NOMO-1 (cell line): ENCODE results near the gene TRPV4.
A peak's percentile ranks its signal among the peaks of the same experiment; 100 is the strongest.
"Not testable (repeated sequence)": the region's sequence is repeated elsewhere in the genome, so short reads cannot be mapped to it uniquely, and the experiment has no call there.

Source experiments
- DNase-seq, 2 experiments: peaks; one replicate each; lab custom pipeline; 2025; ENCODE audit not compliant: unreplicated experiment in 2 of 2; lab: John Stamatoyannopoulos, UW

TRPV4 gene

DNA sequence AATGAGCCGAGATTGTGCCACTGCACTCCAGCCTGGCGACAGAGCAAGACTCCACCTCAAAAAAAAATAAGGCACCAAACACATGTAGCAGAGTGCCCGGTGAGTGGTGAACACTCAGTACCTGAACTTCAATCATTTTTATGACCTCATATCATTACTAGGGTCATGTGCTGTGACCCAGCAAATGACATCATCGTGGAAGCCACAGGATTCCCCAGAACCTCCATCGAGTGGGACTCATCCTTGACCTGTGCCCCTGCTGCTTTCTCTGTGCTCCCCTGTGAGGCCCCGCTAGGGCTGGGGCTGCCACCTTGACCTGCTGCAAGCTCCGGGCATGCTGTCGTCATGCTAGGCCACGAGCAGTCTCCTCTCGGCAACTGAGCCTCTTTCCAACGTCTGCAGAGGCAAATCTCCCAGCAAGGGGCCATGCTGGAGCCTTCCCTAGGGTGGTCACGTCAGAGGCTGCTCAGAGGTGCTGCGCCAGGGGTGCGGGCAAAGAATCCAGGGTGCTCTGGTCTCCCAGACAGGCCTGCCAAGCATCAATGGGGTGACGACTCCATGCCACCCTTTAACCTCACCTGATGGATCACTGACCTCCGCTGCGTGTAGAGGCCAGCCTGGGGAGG, 28.6 kb upstream of the TRPV4 start:
- no peak for DNase-seq

GRCh38 chr12:109860977-109861376, 27.8 kb upstream of the TRPV4 start:
- DNase-seq, result no peak

DNA sequence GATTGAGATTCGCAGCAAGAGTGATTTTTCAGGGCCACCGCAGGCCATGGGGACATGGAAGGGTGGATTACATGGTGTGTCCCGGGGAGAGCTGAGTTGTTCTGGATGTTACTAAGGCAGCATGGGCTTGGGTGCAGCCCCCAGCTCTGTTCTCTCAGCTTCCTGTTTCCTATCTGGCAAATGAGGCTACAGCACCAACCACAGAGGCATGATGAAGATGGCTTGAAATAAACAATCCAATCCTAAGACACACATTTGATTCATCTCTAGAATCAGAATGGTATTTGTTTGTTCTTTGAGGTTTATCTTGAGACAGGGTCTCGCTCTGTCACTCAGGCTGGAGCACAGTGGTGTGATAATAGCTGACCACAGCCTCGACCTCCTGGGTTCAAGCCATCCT, 25.6 kb upstream of the TRPV4 start:
- DNase-seq, result no peak

DNA sequence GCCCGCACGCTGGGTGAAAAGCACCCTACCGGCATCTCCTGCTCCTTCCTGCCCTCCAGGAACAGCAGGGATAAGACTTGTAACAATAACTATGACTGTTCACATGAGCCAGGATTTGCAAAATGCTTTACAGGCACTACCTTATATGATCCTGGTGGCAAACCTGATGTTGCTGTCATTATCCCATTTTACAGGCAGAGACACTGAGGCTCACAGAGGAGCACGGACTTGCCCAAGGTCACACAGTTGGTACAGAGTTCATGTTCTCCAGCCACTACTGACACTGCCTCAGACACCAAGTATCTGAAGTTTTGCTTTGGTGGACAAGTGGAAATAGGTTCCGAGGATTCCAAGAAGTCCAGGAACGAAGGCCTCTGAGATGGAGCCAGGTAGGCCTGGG, 24.5 kb upstream of the TRPV4 start:
- no peak for DNase-seq

- DNase-seq, result no peak
Measured at GRCh38 chr12:109855377-109855776, 22.2 kb upstream of the TRPV4 start.

DNA sequence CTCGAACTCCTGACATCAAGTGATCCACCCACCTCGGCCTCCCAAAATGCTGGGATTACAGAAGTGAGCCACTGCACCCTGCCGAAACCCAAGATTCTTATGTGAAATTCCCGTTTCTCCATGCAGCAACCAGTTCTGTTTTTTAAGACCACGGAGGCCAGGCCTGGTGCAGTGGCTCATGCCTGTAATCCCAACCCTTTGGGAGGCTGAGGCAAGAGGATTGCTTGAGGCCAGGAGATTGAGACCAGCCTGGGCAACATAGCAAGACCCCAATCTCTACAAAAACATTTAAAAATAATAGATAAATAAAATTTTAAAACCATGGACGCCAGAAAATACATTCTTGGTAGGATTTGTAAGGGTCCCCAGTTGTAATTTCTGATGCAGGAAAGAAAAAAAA, 17.3 kb upstream of the TRPV4 start:
- DNase-seq, result not testable (repeated sequence)

- peak; percentile 62 to 93 for DNase-seq
Measured at GRCh38 chr12:109847142-109847735, 14.0 kb upstream of the TRPV4 start.

DNA sequence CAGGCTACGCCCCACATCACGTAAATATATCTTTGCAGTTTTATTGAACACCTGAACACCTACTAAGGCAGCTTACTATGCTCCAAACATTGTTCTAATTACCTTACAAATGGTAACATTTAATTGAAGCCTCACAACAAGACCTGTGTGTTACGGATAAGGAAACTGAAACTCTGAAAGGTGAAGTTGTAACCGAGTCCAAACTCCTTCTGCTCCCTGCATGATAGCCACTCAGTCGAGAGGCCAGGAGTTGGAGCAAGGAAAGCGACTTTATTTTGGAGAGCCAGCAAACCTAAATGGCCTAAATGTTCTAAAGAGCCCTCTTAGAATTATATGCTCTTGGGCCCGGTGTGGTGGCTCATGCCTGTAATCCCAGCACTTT, 12.6 kb upstream of the TRPV4 start:
- DNase-seq, result no peak

DNA sequence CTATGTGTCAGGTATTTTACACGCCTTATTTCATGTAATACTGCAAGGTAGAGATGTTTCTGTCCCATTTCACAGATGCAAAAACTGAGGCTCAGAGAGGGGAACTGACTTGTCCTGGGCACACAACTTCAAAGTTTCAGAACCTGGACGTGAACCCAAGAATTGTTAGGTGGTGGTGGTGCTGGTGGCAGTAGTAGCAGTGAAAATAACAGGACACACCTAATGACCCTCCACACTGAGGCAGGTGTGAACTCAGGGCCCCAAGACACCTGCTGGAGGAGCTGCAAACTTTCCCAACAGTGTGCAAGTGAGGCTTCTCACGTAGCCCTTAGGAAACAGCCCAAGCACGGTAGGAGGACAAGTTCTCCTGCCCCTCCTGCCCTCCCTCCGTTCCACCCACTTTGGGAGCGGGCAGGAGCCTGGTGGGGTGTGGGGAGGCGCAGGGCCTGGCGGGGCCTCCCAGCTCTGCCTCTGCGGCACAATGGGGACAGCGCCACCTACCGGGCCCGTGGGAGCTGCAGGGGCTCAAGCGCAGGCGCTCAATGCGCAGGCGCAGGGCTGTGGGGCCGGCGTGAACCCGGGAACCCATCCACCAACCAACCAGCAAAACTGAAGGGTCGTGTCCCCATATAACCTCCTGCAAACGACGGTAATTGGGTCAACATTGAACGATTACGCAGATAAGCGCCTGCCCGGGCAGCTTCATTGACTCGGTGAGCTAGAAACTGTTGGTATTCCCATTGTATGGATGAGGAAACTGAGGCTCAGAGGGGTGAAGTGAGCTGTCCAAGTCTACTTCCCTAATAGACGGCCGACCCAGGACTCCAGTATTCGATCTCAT, 12.0 kb upstream of the TRPV4 start:
- peak; percentile 73 to 88 for DNase-seq

DNA sequence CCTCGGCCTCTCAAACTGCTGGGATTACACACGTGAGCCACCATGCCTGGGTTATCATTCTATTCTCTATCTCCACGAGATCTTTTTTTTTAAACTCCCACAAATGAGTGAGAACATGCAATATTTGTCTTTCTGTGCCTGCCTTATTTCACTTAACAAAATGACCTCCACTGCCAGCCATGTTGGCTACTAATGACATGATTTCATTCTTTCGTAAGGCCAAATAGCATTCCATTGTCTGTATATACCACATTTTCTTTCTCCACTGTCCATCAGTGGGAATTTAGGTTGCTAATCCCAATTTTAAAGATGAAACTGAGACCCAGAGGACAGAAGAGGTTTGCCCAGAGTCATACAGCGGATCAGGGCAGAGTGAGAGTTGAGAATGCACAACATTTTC, 10.9 kb upstream of the TRPV4 start:
- no peak for DNase-seq

- DNase-seq, result no peak
Measured at GRCh38 chr12:109842021-109842420, 8.8 kb upstream of the TRPV4 start.

- no peak for DNase-seq
Measured at GRCh38 chr12:109841356-109841755, 8.2 kb upstream of the TRPV4 start.

- DNase-seq, result no peak
Measured at GRCh38 chr12:109840305-109841074, 7.3 kb upstream of the TRPV4 start.

DNA sequence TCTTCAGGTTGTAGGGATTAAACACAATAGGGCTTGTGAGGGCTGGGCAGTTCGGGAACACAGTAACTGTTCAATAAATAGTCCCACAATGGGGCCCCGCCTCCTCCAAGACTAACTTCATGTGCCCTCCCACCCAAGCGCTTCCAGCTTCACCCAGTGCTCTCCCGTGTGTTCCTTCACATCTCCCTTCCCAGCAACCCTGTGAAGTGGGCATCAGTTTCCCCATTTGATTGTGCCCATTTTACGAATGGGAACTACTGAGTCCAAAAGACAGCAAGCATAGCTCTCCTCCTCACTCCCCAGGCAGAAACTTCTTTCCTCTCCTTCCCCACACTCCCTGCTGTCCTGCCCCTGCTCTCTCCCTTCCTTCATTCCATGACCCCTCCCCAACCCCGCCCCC, 6.2 kb upstream of the TRPV4 start:
- no peak for DNase-seq

- no peak for DNase-seq
Measured at GRCh38 chr12:109836916-109837315, 3.7 kb upstream of the TRPV4 start.

DNA sequence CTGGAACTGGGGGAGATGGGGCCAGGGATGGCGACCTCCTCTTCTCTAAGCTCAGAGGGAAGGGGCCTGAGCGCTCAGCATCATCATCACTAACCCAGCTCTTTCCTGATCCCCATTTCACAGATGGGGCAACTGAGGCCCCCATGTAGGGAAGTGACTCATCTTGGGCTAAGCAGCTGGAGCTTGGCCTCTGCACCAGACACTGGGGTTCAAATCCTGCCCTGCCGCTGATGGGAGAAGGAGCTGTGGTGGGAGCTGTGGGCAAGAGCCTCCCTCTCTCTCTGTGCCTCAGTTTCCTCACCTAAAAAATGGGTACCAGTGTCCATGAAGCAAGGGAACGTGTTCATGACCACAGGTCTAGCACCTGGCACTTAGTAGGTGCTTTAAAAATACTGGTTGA, 2.6 kb upstream of the TRPV4 start:
- DNase-seq, result no peak

DNA sequence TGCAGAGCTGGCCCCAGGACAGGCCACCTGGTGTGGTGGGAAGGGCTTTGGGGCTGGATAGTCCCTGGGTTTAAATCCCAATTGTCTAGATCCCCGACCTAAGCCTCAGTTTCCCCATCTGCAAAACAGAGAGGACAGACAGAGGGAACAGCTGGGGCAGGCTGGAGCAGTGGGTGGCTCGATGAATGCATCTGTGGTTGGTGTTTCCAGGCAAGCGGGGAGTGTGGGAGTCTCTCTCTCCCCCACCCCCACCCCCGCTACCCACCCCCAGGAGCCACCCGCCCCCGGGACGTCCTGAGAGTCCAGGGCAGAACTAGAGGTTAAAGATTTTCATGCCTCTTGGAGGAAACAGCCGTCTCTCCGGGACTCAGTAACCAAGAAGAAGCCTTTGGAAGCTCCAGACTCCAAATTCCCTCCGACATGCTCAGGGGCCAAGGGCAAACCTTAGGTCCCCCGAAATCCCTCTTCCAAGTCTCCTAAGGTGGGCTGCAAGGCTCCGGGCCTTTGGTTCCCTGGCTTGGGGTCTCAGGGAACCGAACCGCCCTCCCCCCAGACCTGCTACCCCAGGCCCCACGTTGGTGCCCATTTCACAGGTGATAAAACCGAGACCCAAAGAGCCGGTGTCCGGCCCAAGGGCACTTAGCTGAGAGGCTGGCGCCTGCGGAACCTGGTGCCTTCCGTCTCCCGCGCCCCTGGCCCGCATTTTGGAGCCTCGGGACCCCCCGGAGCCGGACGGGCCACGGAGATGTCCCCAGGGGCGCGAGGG, 474 bp downstream of the TRPV4 start:
- no peak for DNase-seq

GRCh38 chr12:109831929-109832328, 1.3 kb downstream of the TRPV4 start:
- no peak for DNase-seq

DNA sequence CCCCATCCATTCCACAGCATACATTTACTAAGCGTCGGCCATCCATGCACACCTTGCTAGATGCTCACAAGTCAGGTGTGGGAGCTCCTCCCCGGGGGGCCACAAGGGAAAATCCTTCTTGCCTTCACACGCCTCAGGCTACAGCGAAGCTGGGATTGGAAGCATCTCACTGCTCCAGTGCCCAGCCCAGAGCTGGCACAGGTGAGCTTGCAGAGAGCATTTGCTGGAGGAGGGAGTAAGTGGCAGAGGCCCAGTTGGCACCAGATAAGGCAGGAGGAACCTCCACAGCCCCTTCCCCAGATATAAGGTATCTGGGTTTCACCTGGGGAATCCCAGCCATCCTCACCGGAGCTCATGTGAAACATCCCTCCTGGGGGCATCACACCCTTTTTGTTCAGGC, 1.8 kb downstream of the TRPV4 start:
- no peak for DNase-seq

DNA sequence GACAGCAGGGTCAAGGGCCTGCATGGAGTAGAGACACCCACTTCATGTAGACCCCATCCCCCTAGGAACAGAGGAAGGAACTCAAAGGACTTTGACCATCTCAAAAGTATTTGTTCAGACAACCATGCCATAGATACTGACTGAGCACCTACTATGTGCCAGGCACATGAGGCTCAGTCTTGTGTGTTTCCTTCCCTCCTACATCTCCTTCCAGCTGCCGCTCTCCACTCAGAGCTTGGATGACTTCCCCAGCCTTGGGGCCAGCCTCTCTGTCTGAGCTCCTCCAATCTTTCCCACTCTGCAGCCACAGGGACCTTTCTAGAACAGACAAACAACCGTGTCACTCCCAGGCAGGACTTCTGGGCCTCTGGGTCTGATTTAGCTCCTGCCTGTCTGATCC, 2.5 kb downstream of the TRPV4 start:
- DNase-seq, result no peak

- DNase-seq, result no peak
Measured at GRCh38 chr12:109830267-109830666, 2.9 kb downstream of the TRPV4 start.
